Chondrocyte (in vitro differentiated cells): ENCODE measurements around the gene TMEM214. TPM values are rescaled to one million over a fixed set of nuclear protein-coding genes. Genes with fewer than 3 reads are reported as not detected.

Source experiments
- DNase-seq: peaks from one replicate; pipeline ENCODE4 v3.0.0; 2021; ENCODE audit warnings: mixed read lengths, low spot score
- H3K27ac Mint-ChIP-seq: one replicate; pipeline ENCODE4 v1.8.0; 2021; ENCODE audit warnings: mild to moderate bottlenecking, moderate library complexity, mixed read lengths; ENCODE audit not compliant: unreplicated experiment
- H3K27me3 Mint-ChIP-seq: 2 replicates; pipeline ENCODE4 v1.8.0; 2021; ENCODE audit warnings: low read depth, mixed read lengths
- H3K36me3 Mint-ChIP-seq: 2 replicates; pipeline ENCODE4 v1.8.0; 2021; ENCODE audit warnings: low read depth, mixed read lengths
- H3K4me1 Mint-ChIP-seq: 2 replicates; pipeline ENCODE4 v1.8.0; 2021; ENCODE audit warnings: low read depth, mild to moderate bottlenecking, mixed read lengths
- H3K4me3 Mint-ChIP-seq: one replicate; pipeline ENCODE4 v1.8.0; 2021; ENCODE audit warnings: mild to moderate bottlenecking, moderate library complexity, mixed read lengths; ENCODE audit not compliant: unreplicated experiment
- H3K9me3 Mint-ChIP-seq: 2 replicates; pipeline ENCODE4 v1.8.0; 2021; ENCODE audit warnings: low read depth, mixed read lengths
- total RNA-seq: library from RNA; stranded (reverse); gene quantifications from 3 replicates; pipeline ENCODE4 v1.2.1, GENCODE V29; 2021
- TF ChIP-seq, protein P1 (sequence below): fragments of 200-600 bp; sonication (generic); IDR thresholded peaks from 2 replicates; pipeline ENCODE4 v1.5.0; 2021; ENCODE audit warnings: antibody characterized with exemption, mild to moderate bottlenecking, moderate library complexity

Gene TMEM214
- total RNA-seq, 1 donor from 2014 or later, result 107 TPM

DNA sequence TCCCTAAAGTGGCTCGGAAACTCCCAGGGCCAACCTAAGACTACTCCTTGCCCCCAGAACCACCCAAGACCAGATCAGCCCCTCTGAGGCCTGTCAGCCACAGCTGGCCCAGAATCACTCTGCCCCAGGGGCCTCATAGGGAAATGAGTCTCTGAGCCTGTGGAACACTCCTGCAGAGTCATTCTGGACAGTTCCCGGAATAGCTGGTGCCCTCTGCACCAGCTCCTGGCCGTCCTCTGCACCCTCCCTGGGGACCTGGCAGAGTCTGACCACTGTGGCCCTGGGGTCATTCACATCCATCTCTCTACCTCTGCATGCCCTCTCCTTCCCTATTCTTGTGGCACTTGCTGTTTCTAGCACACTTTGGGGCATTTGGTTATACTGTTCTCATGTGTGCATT, 14.6 kb upstream of the TMEM214 start:
- TF ChIP-seq, protein P1, sequence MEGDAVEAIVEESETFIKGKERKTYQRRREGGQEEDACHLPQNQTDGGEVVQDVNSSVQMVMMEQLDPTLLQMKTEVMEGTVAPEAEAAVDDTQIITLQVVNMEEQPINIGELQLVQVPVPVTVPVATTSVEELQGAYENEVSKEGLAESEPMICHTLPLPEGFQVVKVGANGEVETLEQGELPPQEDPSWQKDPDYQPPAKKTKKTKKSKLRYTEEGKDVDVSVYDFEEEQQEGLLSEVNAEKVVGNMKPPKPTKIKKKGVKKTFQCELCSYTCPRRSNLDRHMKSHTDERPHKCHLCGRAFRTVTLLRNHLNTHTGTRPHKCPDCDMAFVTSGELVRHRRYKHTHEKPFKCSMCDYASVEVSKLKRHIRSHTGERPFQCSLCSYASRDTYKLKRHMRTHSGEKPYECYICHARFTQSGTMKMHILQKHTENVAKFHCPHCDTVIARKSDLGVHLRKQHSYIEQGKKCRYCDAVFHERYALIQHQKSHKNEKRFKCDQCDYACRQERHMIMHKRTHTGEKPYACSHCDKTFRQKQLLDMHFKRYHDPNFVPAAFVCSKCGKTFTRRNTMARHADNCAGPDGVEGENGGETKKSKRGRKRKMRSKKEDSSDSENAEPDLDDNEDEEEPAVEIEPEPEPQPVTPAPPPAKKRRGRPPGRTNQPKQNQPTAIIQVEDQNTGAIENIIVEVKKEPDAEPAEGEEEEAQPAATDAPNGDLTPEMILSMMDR, result no peak
- Mint-ChIP-seq H3K9me3 (no peaks in the 10 kb centered on the region), H3K27me3 (no peaks in the 10 kb centered on the region), H3K36me3 (peaks cover 4% of the 10 kb centered on the region), H3K27ac (no peak overlapping the region), H3K4me1 (peaks cover 31% of the 10 kb centered on the region), H3K4me3 (no peak overlapping the region)
- no peak for DNase-seq

DNA sequence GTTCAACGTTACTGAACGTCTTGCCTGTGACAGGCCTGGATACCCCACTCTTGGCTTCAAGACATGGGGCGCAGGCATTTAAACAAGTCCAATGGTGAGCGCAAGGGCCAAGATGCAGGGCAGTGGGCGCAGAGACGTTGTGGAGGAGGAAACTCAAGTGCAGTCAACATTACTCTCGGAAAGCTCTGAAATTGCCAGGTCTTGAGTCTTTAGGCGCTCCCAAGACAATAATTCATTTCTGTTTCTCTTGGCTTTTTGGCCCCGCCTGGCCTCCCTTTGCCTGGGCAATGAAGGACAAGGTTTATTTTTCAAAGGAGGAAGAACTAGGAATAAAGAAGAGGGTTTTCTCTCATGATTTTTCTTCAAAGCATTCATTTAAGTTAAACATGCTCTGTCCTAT, 13.3 kb upstream of the TMEM214 start:
- Mint-ChIP-seq H3K4me1 (peaks cover 31% of the 10 kb centered on the region), H3K4me3 (no peak overlapping the region), H3K27ac (no peak overlapping the region), H3K9me3 (no peaks in the 10 kb centered on the region), H3K36me3 (peaks cover 5% of the 10 kb centered on the region), H3K27me3 (no peaks in the 10 kb centered on the region)
- DNase-seq, result no peak
- TF ChIP-seq, protein P1, result no peak

DNA sequence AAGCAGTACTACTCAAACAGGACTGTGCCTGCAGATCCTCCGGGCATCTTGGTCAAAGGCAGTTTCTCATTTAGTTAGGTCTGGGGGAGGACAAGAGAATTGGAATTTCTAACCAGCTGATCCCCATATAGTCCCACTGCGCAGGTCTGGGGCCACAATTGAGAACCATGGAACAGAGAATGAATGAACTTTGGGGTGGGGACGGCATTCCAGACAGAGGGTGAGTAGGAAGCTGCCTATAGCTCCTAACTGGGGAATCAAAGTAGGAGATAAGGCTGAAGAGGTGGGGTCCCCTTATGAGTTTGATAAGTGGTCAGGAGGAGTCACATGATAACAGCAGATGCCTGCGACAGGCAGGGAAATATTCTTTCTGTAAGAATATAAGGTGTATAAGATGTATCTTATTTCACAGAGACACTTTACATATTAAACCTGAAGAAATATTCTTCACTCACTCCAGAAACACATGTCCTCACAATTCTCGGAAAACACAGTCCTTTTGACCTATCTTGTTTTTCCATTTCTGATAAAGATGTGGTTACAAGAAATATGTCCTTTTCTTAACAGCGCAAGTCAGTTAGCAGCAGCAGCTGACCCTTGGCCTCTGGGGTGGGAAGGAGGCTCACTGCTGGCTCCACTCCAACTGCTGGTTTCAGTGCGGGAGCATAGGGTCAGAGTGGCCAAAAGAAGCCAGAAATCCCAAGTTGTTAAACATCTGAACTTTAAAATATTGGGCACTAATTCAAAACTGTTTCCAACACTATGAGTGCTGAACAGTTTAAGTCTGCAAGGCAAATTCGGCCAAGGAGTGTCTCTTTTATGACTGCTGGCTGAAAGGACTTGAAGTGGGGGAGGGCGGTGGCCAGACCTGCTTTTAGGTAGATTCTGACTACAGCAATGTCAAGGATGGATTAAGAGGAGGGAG, 12.6 kb upstream of the TMEM214 start:
- DNase-seq, result no peak
- Mint-ChIP-seq H3K27ac (no peak overlapping the region), H3K4me3 (no peak overlapping the region), H3K36me3 (peaks cover 8% of the 10 kb centered on the region), H3K4me1 (peaks cover 30% of the 10 kb centered on the region), H3K9me3 (no peaks in the 10 kb centered on the region), H3K27me3 (no peaks in the 10 kb centered on the region)
- TF ChIP-seq, protein P1, result no peak

DNA sequence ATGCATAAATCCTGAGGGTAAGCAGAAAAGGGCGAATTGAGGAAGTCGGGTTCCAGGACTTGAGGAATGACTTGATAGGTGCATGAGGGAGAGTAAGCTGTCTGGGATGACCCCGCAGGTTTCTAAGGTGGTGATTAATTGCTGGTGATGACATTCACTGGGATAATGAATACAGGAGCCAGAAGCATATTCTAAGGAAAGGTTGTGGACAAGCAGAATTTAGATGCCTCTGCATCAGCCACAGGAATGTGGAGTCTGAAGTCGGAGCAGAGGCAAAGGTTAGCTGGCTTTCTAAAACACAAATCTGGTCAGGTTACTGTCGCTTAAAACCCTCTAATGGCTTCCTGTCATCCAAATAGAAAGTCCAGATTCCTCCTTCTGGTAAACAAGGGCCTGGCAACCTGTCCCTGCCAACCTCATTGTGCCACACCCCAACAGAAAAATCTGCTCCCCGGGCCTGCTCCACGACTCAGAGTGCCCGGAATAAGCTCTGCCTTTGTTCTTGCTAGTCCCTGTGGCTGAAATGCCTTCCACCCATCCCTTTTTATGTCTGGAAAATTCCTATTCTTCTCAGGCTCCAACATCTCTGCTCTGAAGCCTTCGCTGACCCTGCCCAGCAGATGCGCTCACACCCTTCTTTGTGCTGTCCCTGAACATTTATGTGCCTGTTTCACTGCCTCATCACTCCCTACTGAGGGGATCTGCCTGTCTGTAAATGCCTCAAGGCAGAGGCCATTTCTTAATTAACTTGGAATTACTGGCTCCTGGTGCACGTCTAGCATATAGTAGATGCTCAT, 11.3 kb upstream of the TMEM214 start:
- Mint-ChIP-seq H3K4me3 (no peak overlapping the region), H3K9me3 (no peaks in the 10 kb centered on the region), H3K36me3 (peaks cover 13% of the 10 kb centered on the region), H3K27ac (peak overlapping the region; percentile 36), H3K4me1 (peaks cover 20% of the 10 kb centered on the region), H3K27me3 (no peaks in the 10 kb centered on the region)
- TF ChIP-seq, protein P1, result no peak
- no peak for DNase-seq

DNA sequence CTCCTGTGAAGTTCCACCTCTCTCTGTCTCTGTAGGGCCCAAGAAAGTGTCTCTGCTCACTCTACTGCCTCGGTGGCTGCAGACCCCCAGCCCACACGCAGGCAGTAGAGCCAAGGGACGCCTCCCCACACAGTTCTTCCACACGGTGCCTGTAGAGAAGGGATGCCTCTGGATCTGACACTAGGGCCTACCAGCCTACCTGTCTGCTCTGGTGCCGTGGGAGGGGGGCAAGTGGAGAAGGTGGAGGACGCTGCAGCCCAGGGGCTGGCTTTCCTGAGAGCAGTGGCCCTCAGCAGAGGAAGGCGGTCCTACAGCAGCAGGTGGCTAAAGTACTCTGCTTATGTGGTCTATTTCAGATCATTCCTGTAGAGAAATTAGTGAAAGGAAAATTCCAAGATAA, 9.0 kb upstream of the TMEM214 start:
- H3K9me3 Mint-ChIP-seq, result no peaks in the 10 kb centered on the region
- H3K27me3 Mint-ChIP-seq, result no peaks in the 10 kb centered on the region
- no peak overlapping the region for H3K27ac Mint-ChIP-seq
- DNase-seq, result no peak
- TF ChIP-seq, protein P1, result no peak
- peaks cover 17% of the 10 kb centered on the region for H3K36me3 Mint-ChIP-seq
- no peak overlapping the region for H3K4me3 Mint-ChIP-seq
- H3K4me1 Mint-ChIP-seq, result peaks cover 18% of the 10 kb centered on the region
